SIG-M5 treated with dmso at 0.1 percent for 504 hours (cell line): ENCODE data around the gene MLC1.

Experiments
- DNase-seq: peaks from one replicate; lab custom pipeline; 2025; ENCODE audit not compliant: unreplicated experiment; lab: John Stamatoyannopoulos, UW

The MLC1 gene

DNA sequence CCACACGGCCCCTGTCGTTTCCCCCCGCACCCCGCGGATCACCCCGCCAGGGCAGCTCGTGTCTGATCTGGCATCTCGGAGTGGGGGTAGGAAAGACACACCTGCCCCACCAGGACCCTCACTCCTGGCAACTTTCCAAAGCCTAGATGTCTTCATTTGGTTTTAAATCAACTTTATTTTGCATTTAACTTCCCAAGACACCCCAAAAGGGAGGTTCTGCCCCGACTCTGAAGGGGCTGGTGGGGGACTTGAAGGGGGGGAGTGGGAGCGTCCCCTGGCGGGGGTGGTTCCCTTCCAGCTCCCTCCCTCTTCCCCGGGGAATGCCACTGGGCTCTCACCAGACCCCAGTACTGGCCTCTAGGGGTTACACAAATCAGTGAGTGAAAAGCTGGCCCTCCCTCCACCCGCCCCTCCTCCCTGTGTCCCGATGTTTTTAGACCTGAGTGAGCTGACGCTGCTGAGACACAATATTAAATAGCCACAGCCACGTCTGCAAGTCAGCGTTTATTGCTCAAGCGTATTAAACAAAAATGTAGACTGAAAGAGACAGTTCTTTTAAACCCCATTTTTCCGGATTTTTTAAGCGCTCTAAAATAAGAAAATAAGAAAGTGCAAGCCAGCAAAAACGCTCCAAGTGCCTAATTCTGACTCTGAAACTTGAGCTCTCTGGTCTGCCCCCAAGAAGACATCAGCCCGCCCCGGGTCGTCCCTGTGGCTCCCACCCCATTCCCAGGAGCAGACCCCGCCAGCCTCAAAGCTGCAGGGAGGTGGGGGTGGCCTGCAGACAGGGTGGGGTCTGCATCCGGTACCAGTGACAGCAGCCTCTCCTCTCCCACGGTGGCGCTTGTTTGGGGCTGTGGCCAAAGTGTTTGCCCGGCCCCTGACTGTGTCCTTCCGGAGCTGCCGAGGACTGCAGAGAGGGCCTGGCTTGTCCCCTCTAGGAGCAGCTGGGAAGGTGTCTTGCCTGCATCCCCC is 26.0 kb downstream of the MLC1 start:
- DNase-seq: no peak

DNA sequence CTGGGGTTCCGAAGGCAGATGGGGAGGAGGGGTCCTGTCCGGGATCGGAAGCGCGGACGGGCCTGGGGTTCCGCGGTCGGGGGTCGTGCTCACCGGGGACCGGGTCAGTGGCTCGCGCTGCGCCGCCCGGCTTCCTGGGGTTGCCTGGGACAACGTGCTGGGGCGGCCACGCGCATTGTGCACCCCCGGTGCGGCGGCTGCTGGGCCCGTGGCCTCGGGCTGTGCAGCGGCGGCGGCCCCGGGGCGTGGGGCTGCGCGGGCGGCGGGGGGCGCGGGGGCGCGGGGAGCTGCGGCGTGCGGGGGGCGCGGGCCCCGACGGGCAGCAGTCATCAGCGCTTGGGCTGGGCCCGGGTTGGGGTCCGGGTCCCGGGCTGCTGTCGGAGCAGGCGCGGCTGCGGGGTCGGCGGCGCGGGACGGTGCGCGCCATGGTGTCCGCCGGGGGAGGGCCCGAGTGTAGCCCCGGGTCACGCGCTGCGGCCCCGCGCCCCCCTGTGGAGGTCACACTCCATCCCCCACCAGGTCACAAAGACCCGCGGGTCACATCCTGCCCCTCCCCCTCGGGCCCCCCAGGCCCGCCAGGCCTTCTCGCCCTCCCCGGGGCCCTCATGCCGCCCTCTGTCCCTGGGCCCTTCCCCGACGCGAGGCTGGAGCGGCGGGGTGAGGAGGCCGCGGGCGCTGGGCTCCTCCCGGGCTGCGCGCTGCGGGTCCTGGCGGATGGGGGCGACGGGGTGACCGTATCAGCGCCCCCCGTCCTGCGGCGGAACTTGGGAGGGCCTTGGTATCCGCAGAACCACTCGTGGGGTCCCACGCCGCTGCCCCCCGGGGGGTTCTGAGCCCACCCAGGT is 26.9 kb downstream of the MLC1 start, which contains the start of gene TTLL8:
Gene TTLL8, minus strand, starts transcription at position 238 of the 845 bp plus-strand sequence.
- DNase-seq: no peak

DNA sequence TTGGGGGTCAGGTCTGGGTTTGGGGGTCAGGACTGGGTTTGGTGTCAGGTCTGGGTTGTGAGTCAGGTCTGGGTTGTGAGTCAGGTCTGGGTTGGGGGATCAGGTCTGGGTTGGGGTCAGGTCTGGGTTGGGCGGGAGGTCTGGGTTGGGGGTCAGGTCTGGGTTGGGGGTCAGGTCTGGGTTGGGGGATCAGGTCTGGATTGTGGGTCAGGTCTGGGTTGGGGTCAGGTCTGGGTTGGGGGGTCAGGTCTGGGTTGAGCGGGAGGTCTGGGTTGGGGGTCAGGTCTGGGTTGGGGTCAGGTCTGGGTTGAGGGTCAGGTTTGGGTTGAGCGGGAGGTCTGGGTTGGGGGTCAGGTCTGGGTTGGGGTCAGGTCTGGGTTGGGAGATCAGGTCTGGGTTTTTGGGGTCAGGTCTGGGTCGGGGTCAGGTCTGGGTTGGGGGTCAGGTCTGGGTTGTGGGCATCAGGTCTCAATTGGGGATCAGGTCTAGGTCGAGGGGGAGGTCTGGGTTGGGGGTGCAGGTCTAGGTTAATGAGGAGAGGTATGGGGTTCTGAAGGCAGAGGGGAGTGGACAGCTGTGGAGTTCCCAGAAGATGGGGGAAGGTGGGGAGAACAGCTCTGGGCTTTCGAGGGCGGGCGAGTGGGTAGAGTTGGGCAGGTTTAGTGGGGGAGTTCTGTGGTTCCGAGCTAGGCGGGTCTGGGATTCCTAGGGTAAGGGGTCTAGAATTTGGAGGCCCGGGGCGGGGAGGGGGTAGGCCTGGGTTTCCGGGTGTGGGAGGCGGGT is 27.8 kb downstream of the MLC1 start:
- DNase-seq: no peak

DNA sequence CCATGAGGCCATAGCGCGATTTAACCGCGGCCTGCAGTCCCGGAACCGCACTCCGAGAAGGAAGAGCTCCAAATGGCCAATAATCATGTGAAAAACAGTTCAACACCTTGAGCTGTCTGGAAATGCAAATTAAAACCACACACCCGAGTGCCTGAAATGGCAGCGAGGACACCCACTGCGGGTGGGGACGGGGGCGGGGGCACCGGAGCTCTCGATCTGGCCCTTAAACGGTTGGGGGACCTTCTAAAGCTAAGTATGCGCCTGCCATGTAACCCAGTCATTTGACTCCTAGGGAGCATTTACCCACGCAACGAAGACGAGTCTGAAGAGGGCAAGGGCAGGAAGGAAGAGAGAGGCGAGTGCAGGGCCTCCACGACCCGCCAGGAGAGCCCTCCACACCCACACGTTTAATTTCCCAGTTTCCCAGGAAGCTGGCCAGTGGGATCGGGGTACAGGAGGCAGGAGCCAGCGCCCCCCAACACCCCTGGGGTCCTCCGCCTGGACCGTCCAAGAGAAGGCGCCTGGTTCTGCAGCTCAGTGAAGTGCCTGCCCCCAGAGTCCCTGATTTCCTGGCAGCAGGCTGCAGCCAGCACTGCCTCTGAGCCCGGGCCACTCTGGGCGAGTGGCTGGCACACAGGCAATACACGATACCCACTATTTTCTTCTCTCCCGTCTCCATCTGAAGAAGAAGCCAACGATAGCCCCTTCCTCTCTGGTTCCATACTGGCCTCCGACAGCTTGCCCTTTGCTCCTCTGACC is 28.8 kb downstream of the MLC1 start:
- no peak for DNase-seq

DNA sequence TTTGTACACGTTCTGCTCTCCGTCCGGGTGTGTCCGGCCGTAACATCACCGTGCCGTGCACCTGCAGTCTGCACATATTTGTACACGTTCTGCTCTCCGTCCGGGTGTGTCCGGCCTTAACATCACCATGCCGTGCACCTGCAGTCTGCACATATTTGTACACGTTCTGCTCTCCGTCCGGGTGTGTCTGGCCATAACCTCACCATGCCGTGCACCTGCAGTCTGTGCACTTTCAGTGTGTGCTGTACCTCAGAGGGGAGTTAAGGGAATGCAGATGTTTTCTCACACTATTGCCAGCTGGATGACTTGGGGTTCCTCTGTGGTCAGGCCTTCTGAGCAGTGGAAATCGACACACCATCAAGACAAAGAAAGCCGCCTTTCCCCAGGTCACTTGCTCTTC is 31.4 kb downstream of the MLC1 start:
- DNase-seq: no peak

DNA sequence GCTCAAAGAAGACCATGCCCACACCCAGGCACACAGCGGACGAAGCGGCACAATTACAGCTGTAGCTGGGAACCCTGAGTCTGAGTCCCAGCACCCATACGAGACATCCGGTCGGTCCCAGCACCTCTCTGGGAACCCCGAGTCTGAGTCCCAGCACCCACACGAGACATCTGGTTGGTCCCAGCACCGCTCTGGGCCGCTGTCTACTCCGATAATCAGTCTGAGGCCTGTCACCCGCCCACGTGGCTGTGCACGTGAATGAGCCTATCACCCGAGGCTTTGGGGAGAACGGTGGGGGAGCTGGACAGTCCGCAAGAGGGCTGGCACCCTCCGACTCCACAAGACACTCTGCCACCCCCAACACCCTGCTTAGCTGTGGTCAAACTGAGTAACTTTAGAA is 33.3 kb downstream of the MLC1 start:
- DNase-seq: no peak

DNA sequence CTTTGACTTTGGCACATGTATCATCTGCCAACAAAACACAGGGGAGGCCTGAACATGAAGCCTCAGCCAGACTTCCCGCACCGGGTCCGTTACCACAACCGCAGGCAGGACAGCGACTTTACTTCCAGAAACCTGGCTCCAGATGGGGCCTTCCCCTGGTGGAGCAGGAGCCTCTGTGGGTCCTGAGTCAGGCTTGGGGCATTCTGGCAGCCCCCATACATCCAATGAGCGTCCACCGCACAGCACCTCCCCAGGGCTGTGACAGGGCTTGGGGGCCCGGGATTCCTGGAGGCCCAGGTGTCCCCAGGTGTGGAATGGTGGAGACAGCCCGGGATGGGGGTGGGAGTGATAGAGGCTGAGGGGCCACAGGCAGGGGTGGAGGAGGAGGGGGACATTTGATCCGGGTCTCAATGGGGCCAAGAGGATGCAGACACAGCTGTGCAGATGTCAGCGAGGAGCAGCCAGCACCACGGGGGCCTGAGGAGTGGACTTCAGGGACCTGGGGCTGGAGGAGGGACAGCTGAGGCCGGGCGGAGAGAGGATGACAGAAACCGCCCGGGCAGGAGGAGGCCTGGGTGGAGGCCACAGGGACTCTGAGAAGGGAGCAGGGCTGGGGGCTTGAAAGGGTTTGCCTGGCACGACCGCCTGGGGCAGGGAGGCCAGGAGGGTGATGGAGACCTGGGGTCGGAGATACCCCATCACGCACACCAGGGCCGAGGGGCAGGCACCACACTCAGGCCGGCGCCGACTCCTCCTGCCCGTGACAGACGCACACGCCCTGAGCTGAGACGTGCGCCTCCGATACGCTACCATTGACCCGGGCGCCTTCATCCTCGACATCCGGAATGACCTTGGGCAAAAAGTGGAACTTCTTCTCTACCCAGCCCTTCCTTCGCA is 35.7 kb downstream of the MLC1 start:
- no peak for DNase-seq

DNA sequence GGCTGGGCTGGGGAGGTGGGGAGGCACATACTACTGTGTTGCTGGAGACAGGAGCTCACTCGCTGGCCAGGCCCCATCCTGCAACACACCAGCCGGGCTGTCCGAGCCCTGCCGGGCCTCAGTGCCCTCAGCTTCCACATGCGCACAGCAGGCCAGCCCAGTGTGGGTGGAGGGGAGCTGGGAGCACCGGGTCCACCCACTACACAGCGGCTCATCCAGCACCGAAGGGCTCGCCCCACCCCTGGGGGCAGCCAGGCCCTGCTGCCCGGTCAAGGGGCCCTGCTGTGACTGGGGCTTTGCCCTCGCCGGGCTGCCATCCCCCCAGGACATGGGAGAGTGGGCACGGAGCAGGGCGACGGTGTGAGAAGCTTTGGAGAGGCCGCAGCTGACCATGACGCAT is 36.4 kb downstream of the MLC1 start:
- DNase-seq: no peak

DNA sequence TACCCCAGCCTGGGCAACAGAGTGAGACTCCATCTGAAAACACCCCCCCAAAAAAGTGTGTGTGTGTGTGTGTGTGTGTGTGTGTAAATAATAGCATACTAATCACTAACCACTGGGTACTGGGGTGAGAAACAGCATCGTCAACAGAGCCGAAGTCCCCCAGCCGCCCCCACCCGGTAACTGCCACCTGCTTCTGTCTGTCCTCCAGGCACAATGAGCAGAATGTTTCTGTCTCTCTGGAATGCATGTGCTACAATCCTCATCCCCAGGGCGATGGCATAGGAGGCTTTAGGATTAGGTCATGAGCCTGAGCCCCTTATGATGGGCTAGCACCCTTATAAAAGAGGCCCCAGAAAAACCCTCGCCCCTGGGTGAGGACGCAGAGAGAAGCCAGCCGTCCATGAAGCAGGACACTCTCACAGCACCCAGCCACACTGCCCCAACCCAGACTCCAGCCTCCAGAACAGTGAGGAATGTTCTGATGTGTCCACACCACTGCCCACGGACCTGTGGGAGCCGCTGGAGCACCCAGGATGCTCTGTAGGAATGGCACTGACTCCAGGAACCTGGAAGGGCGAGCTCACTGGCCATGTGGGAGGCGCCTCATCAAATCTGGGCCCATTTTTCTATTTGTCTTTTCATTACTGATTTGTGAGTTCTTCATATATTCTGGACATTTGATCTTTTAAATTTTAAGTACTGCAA is 37.0 kb downstream of the MLC1 start:
- DNase-seq: no peak

DNA sequence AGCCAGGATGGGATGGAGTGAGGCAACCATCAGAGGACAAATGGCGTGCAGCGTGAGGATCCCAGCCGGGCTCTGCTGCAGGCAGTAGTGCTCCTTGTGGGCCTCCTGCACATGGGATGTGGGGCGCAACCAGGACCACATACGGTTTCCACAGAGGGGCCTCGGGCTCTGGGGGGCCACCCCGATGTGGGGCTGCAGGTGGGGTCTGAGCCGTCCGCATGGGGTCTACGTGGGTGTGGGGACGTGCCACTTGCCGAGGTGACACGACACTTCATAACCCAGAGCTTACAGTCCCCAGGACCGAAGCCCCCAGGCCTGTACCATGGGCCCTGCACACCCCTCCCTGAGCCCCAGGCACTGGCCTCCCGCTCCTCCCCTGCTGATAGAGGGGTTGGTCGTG is 37.9 kb downstream of the MLC1 start:
- no peak for DNase-seq

DNA sequence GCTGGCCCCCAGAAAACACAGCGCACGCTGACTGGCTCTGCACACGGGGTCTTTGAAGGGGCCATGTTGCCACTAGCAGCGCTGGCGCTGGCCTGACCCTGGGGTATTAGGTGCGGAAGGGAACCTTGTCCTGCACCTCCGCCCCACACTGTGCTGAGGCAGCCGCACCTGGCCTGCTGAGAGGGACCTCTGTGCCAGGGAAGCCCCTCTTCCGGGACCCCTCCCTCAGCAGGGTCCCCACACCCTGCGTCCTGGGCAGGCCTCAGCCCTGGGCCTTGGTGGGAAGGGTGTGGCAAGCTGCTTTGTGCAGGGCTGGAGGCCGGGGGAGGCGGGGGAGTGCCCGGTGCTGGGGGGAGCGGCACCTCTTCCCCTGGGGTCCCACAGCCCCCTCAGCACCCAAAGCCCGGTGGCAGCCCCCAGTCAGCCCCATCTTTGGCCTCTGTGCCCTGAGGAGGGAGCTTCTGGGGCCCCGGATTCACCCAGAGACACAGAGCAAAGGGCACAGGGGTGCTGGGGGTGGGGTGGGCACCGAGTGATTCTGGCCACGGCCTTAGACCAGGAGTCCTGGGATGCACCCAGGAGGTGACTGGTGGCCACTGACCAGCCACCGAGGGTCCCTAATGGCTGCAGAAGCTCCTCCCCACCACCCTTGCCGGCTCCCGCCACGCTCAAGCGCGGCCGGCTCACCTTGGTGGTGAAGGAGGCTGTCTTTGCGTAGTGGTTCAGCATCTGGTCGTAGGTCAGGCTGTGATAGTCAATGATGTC is 38.6 kb downstream of the MLC1 start:
- no peak for DNase-seq

DNA sequence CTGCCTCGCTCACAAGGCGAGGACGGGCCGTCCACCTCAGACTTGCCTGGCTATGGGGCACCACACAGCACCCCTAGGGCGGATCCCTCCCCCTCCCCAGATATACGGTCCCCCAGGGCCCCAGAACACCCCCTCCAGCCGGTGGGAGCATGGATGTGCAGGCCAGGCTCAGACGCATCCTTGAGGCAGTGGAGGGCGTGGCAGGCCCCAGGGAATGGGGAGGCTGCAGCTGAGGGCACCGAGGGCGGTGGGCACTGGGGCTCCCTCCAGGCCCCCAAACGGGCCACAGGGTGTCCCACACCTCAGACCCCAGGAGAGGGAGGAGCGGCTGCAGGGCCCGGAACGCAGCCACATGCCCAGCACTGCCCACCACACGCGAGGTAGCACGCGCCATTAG is 39.2 kb downstream of the MLC1 start:
- no peak for DNase-seq

DNA sequence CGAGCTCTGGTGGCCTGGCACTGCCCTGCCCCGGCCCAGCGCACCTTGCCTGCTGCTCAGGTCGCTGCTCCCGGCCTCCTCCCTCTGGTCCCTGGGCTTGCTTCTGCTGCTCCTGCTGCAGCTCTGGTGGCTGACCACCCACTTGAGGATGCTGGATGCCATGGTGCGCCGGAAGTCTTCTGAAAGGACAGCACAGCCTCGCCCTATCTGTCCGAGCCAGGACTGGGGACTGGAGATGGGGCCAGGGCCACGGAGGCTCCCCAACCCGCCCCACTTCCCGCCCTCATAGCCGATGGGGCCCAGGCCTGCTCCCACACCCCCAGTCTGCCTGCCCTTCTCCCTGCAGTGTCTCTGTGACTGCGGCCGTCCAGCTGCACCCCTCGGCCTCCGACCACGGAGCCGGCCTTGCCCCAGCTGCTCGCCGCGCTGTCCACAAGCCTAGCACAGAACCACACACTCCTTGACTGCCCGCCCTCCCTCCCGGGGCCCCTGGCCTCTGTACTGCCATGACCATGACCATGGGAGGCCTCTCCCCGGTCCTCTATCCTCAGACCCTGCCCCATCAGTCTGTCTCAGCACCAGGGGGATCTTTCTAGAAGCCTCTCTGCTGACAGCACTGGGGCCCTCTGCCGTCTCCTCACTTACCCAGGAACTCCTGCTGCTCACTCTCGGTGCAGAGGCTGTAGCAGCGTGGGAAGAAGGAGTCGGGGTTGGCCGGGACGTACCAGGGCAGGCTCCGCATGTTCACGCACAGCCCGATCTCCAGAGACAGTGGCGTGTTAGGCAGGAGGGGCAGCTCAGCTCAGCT is 39.8 kb downstream of the MLC1 start:
- no peak for DNase-seq

DNA sequence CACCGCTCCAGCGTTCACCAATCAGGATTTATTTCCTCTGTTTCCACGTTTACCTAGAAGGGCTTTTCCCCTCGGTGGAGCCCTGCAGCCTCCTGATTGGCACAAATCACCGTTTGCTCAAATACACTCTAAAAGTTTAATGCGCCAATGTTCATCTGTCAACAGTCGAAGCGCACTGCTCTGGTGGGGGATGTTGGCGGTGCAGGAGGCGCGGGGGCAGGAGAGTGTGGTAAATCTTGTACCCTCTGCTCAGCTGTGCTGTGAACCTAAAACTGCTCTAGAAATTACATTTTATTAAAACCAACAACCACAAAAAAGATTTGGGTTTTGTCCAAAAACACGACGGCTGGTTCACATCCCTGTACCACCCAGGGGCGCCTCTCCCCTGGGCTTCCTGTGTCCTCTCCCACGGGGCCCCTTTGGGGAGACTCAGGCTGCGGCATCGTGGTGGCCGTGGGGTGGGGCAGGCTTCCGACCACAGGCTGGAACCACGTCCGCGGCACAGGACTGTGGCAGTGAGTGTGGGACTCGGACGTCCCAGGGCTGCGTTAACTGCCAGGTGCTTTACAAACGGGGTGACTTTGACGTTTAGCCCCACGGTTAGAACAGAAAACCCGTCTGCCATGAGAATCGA is 40.6 kb downstream of the MLC1 start:
- DNase-seq: no peak

DNA sequence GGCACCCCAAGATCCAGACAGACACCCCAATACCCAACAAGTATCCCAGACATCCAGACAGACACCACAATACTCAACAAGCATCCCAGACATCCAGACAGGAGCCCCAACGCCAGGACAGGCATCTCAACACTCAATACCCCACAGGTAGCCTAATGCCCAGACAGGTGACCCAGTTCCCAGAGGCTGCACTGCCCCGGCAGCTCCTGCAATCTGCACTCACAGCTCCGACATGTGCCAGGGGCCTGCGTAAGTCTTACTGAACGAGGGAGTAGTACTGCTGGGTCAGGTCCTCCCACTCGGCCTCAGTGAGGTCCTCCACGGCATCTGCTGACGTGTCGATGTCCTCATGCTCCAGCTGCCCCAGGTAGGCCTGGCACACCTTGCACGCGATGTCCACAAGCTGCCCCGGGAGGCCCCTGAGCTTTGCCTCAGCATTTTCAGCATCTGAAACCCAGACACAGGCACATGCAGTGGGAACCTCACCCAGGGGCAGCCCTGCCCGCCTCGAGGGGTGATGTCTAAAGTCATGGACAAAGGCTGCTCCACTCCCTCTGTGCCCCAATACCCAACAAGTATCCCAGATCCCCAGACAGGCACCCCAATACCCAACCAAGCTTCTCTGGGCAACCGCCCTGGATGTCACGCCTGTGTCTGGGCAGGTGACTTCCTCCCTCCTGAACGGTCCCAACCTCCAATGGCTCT is 43.7 kb downstream of the MLC1 start:
- DNase-seq: no peak

DNA sequence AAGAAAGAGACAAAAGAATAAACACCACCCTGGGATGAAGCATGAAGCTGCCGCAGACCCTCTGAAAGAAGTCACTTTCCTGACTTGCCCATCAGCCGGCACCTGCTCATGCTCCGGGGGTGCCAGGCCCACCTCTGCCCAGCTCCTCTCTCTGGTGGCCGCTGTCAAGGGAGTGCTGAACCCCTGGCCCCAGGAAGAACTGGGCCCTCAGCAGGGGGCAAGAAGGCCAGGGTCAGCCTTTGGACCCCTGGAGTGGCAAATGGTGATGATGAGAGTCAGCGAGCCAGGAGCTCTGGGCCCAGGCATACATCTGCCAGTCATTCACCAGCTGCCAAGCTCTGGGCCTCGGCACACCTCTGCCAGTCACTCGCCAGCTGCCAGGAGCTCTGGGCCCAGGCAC is 44.5 kb downstream of the MLC1 start:
- no peak for DNase-seq
